ENCODE measurements around the gene SYNJ2.

SYNJ2 gene

GRCh38 chr6:157982563-157983405, 1.1 kb downstream of the SYNJ2 start:
- DNase-seq: no peak

- no peak for DNase-seq
These were observed 1.9 kb downstream of the SYNJ2 start for GRCh38 chr6:157983406-157984119.

DNA sequence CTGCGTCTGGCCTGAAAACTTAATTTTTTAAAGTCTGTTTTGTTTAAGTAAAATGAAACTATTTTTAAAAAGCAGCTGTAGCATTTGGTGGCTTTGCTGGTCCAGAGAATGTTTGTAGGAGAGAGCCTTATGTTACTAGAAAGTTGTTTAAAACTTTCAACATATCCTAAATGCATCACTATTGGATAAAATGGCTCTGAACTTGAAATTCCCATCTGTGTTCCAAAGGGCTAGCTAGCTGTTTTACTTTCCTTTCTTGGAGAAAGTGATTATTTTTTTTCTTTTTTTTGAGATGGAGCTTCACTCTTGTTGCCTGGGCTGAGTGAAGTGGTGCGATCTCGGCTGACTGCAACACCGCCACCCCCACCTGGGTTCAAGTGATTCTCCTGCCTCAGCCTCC, 2.5 kb downstream of the SYNJ2 start:
- DNase-seq: no peak

GRCh38 chr6:157984686-157985225, 3.1 kb downstream of the SYNJ2 start:
- no peak for DNase-seq

- DNase-seq: no peak
These were observed 3.9 kb downstream of the SYNJ2 start for GRCh38 chr6:157985378-157986155.

DNA sequence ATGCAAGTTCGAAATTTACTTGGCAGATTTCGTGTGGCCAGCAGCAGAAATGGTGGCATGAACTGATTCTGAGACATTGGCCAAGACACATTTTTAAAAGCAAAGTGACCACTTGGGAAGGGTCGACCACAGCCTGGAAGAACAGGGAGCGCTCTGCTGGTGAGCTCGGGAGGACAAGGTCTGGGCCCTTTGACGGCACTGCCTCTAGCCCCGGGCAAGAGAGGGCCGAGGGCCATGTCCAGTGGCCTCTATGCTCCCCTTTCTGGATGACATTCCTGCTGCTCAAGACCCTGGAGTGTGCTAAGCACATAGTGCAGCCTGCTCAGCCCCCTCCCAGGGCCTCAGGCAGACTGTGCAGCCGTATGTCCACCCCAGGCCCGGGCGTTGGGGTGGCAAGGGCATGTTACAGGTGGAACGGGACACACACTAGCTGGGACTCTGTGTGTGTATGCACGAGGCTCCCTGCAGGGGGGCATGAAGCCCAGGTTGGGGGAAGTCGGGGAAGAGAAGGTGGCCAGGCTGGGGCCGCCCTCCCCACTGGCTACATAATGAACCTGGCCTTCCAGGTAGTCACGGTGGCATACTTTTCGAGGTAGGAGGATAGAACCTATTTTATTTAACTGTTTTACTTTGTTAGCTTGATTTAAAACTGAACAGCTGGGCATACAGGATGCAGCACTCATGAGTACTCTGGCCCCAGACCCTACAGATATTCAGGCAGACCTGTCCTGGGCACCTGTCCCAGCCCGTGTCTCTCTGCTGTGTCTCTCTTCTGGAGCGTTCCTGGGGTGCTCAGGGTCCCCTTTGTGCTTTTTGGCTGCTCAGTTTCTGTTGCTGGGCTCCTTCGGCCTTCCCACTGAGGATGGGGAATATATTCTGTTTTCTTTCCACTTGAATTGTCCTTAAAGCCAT, 6.4 kb downstream of the SYNJ2 start:
- no peak for DNase-seq

- no peak for DNase-seq
These were observed 7.0 kb downstream of the SYNJ2 start for GRCh38 chr6:157988700-157989063.

DNA sequence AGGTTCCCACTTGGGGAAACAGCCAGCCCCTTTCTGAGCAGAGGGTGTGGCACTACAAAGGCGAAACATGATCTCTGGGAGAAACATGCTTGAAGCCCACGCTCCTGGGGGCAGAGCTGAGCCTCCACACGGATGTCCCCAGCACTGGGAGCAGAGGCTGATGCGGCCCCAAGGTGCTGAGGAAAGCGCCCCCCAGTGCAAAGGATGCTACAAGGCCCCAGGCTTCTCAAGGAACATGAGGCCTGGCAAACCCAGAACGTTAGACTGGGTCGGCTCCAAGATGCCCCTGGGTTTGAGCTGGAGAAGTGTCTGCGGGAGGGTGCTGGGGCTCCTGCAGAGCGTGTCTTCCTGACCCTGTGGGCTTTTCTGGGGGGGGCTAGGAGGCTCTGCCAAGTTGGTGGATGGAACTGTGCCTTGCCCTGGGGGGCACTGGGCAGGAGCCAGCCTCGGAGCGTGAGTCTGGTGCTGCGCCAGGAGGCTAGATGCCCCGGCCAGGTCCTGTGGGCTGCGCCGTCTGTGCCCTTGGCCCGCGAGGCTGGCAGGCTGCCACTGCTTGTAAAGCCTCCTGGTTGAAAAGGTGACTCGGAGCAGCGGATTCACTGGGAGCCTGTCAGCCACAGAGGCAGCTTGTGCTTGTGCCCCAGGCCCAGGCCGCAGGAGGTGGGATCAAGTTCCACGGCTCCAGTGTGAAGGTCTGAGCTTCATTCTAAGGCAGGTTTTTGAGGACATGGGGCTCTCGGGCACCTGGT, 8.1 kb downstream of the SYNJ2 start:
- no peak for DNase-seq

DNA sequence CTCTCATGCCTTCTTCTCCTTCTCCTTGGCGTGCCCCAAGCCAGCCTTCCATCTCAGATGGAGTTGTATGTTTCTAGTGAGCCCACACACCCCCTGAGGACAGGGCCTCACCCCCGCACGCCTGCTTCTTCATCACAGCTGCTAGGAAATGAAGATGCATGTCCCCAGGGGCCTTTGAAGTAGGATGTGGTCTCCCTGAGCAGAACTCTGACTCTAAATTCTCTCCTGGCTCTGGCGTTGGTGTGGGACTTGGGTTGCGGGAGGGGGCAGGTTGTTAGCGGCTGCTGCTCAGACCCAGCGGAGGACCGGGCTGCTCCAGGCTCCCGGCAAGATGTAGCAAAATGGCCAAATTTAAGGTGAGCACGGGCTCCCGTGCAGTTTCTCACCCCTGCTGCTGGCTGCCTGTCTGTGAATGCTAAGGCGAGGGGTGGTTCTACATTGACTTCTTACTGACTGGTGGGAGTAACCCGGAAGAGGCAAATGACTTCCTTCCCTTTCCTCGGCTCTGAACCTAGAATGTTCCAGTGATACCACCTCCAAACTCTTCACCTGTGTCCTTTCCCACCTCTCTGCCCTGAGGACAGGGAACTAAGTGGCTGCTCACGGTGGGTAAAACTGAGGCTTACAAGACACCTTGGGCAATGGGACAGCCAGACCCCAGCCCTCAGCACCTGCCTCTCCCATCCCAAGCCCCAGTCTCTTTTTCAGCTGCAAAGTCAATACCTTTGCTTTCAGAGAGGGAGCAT, 8.8 kb downstream of the SYNJ2 start:
- DNase-seq: no peak

- no peak for DNase-seq
These were observed 9.4 kb downstream of the SYNJ2 start for GRCh38 chr6:157991067-157991432.

GRCh38 chr6:157993076-157993475, 11.4 kb downstream of the SYNJ2 start:
- no peak for DNase-seq

DNA sequence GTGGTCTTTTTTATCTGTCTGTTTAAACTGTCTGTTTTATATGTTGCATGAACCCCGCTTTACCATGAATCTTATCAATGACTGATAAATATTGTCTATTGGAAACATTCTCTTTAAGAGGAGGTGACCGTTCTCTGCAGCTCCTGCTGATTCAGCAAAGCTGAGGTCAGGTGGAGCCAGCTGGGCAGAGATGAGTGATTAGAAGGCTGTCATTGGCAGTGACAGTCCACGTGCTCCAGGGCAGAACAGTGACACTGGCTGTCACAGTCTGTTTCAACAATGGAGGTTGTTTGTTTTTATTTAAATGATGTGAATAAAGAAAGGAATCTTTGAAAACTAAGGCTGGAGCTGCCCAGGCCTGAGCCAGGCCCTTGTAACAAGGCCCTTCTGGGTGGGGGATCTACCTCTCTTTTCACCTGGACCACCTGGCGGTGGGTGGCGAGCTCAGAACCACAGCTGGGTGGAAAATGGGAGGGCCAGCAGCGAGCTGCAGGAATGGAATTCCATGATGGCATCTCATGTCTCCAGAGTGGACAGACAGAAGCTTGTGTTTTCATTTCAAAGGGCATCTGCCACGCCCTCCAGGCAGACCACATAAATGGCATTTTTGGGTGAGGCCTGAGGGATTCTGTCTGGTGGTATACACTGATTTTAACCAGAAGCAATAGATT, 12.6 kb downstream of the SYNJ2 start:
- no peak for DNase-seq

- no peak for DNase-seq
These were observed 13.8 kb downstream of the SYNJ2 start for GRCh38 chr6:157995458-157995857.

GRCh38 chr6:157996201-157996712, 14.6 kb downstream of the SYNJ2 start:
- no peak for DNase-seq

GRCh38 chr6:157996918-157997702, 15.4 kb downstream of the SYNJ2 start:
- DNase-seq: no peak

GRCh38 chr6:157997893-157998608, 16.4 kb downstream of the SYNJ2 start:
- DNase-seq: no peak

GRCh38 chr6:157998707-157999167, 17.1 kb downstream of the SYNJ2 start:
- DNase-seq: no peak

Data from activated CD4-positive, alpha-beta T cell treated with anti-CD3 and anti-CD28 coated beads for 1 hour (primary cell).